Left lung (tissue), 10 donors: ENCODE measurements around the gene SLC38A11. TPM values are rescaled to one million over a fixed set of nuclear protein-coding genes. Genes with fewer than 3 reads are reported as not detected.

Source experiments
- ATAC-seq: fragments of 200-7000 bp; cut with Tn5 transposase; one replicate; pipeline ENCODE4 v1.9.1; 2020; ENCODE audit warnings: moderate library complexity
- DNase-seq, 4 donors: peaks; one replicate each; pipeline ENCODE4 v3.0.0-alpha.2; 2013 to 2020
- H3K27ac ChIP-seq, 2 donors: fragments of 200-600 bp; sonication (generic) in 1 of 2; one replicate each; pipeline versions ENCODE4 v1.5.0 to v1.8.0; 2020 to 2021
- H3K27me3 ChIP-seq, 2 donors: fragments of 200-600 bp; sonication (generic) in 1 of 2; one replicate each; pipeline versions ENCODE4 v1.5.0 to v1.8.0; 2020 to 2021
- H3K36me3 ChIP-seq, 2 donors: fragments of 200-600 bp; sonication (generic) in 1 of 2; one replicate each; pipeline versions ENCODE4 v1.5.0 to v1.8.0; 2020 to 2021
- H3K4me1 ChIP-seq, 2 donors: fragments of 200-600 bp; one replicate each; pipeline ENCODE4 v1.8.0; 2021
- H3K4me3 ChIP-seq, 2 donors: fragments of 200-600 bp; sonication (generic) in 1 of 2; one replicate each; pipeline versions ENCODE4 v1.5.0 to v1.8.0; 2020 to 2021; ENCODE audit warnings: mild to moderate bottlenecking in 1 of 2
- H3K9me3 ChIP-seq, 2 donors: fragments of 200-600 bp; sonication (generic) in 1 of 2; one replicate each; pipeline versions ENCODE4 v1.5.0 to v1.8.0; 2020 to 2021
- CTCF ChIP-seq, 2 donors: fragments of 200-600 bp; sonication (generic) in 1 of 2; IDR thresholded peaks; one replicate each; pipeline versions ENCODE4 v1.5.0 to v1.8.0; 2021; ENCODE audit warnings: antibody characterized with exemption in 2 of 2
- intact Hi-C, 2 donors: fragments of 100-400 bp; cut with DNase I; formaldehyde crosslinking; loops; one replicate each; pipeline versions ENCODE4 v1.11.2 to v1.14.2; 2022
- polyA plus RNA-seq, 6 donors: library from polyadenylated mRNA; unstranded; fragments of 120-200 nt; gene quantifications; one replicate each; pipeline ENCODE4 v1.2.1, GENCODE V29; 2013; ENCODE audit not compliant: insufficient read length in 6 of 6
- total RNA-seq, 2 donors: library from RNA; stranded (reverse); fragmentation: NEBNext Ultra II Directional; extraction: Animal tissue kit (Norgen Biotek cat#: 25700); gene quantifications; one replicate each; pipeline ENCODE4 v1.2.1, GENCODE V29; 2021
- donor health status: DM: no; HTN: yes; CAD: no.
- donor health status: DM: no; HTN: no; CAD: no.

The SLC38A11 gene
- total and polyA plus RNA-seq, 8 donors, result 0.29 to 3.6 (median 1.6) TPM

GRCh38 chr2:164964700-164965099 lies 9.4 kb upstream of the SLC38A11 start:
- intact Hi-C loops, result no loop called here
- no peak for TF ChIP-seq CTCF (IDR thresholded peaks at IDR 0.05)
- no peaks in the 10 kb centered on the region for H3K27me3 ChIP-seq
- H3K27ac ChIP-seq, result no peak overlapping the region
- H3K9me3 ChIP-seq, result peaks cover 0 to 4% of the 10 kb centered on the region in 2 donors
- ATAC-seq, result no peak
- DNase-seq, result no peak
- H3K4me3 ChIP-seq, result no peak overlapping the region
- H3K4me1 ChIP-seq, result no peaks in the 10 kb centered on the region
- no peaks in the 10 kb centered on the region for H3K36me3 ChIP-seq

- ATAC-seq, result no peak
- H3K27ac ChIP-seq, result no peak overlapping the region
- no peaks in the 10 kb centered on the region for H3K36me3 ChIP-seq
- no peaks in the 10 kb centered on the region for H3K9me3 ChIP-seq
- intact Hi-C loops, result no loop called here
- TF ChIP-seq CTCF (IDR thresholded peaks at IDR 0.05), result no peak
- H3K4me1 ChIP-seq, result peaks cover 0 to 1% of the 10 kb centered on the region in 2 donors
- DNase-seq, result no peak
- no peak overlapping the region for H3K4me3 ChIP-seq
- H3K27me3 ChIP-seq, result peaks cover 0 to 3% of the 10 kb centered on the region in 2 donors
Observed at GRCh38 chr2:164960159-164960558, 4.8 kb upstream of the SLC38A11 start.

GRCh38 chr2:164954186-164954585 lies 1.1 kb downstream of the SLC38A11 start:
- no peak for ATAC-seq
- no peaks in the 10 kb centered on the region for H3K36me3 ChIP-seq
- no peak for TF ChIP-seq CTCF (IDR thresholded peaks at IDR 0.05)

GRCh38 chr2:164953279-164953678 lies 2.0 kb downstream of the SLC38A11 start:
- H3K9me3 ChIP-seq, result no peaks in the 10 kb centered on the region
- H3K4me3 ChIP-seq, result no peak overlapping the region
- H3K27me3 ChIP-seq, result peaks cover 20 to 25% of the 10 kb centered on the region in 2 donors
- H3K36me3 ChIP-seq, result no peaks in the 10 kb centered on the region
- no peak for DNase-seq
- no peak for TF ChIP-seq CTCF (IDR thresholded peaks at IDR 0.05)
- no peak for ATAC-seq
- intact Hi-C loops, result no loop called here
- H3K4me1 ChIP-seq, result peaks cover 0 to 6% of the 10 kb centered on the region in 2 donors
- H3K27ac ChIP-seq, result no peak overlapping the region

More at GRCh38 chr2:164954186-164954585, 1.1 kb downstream of the SLC38A11 start:
- peaks cover 20 to 25% of the 10 kb centered on the region in 2 donors for H3K27me3 ChIP-seq
- H3K4me3 ChIP-seq, result no peak overlapping the region
- intact Hi-C loops, result no loop called here
- no peak overlapping the region for H3K27ac ChIP-seq
- H3K9me3 ChIP-seq, result no peaks in the 10 kb centered on the region
- DNase-seq, result no peak
- H3K4me1 ChIP-seq, result peaks cover 0 to 6% of the 10 kb centered on the region in 2 donors

GRCh38 chr2:164952057-164952702 lies 3.1 kb downstream of the SLC38A11 start:
- DNase-seq, result no peak
- Histone ChIP-seq H3K4me3 (no peak overlapping the region), H3K4me1 (peaks cover 0 to 6% of the 10 kb centered on the region in 2 donors), H3K36me3 (no peaks in the 10 kb centered on the region), H3K9me3 (no peaks in the 10 kb centered on the region), H3K27ac (no peak overlapping the region), H3K27me3 (peaks cover 20 to 25% of the 10 kb centered on the region in 2 donors)
- no peak for TF ChIP-seq CTCF (IDR thresholded peaks at IDR 0.05)
- no peak for ATAC-seq
- intact Hi-C loops, result no loop called here
